Stimulated activated CD4-positive, alpha-beta T cell treated with anti-CD3 and anti-CD28 coated beads, Interleukin-15, amount 100 ng/mL, for 1 hour (primary cell): ENCODE measurements around the gene ZNF845.
"Not testable (repeated sequence)": the region's sequence is repeated elsewhere in the genome, so short reads cannot be mapped to it uniquely, and the experiment has no call there.

ENCODE experiments used
- DNase-seq, 2 donors: peaks; one replicate each; pipeline ENCODE4 v3.0.0-alpha.2; 2020; ENCODE audit warnings: low read depth in 1 of 2, low spot score in 1 of 2

ZNF845 gene

GRCh38 chr19:53374743-53375142 is 41.2 kb downstream of the ZNF845 start:
- DNase-seq = no peak

- no peak for DNase-seq
Observed at GRCh38 chr19:53381376-53381775, 47.8 kb downstream of the ZNF845 start.

GRCh38 chr19:53388168-53388567 is 54.6 kb downstream of the ZNF845 start:
- DNase-seq = no peak

GRCh38 chr19:53388904-53389303 is 55.4 kb downstream of the ZNF845 start:
- no peak for DNase-seq

GRCh38 chr19:53389571-53389970 is 56.0 kb downstream of the ZNF845 start:
- no peak for DNase-seq

- no peak for DNase-seq
Observed at GRCh38 chr19:53389978-53390377, 56.4 kb downstream of the ZNF845 start.

- DNase-seq = no peak
Observed at GRCh38 chr19:53394522-53394973, 61.0 kb downstream of the ZNF845 start.

GRCh38 chr19:53394974-53395839 is 61.7 kb downstream of the ZNF845 start, which contains the start of gene ZNF765:
Gene ZNF765 (plus strand): TSS chr19:53395149. CDS start chr19:53398016, 2,867 bp downstream.
- DNase-seq = peak; percentile 96

- not testable (repeated sequence) for DNase-seq
Observed at GRCh38 chr19:53395840-53396524, 62.4 kb downstream of the ZNF845 start.

GRCh38 chr19:53396525-53396868 is 62.9 kb downstream of the ZNF845 start:
- DNase-seq = no peak

GRCh38 chr19:53397918-53398317 is 64.4 kb downstream of the ZNF845 start:
- DNase-seq = not testable (repeated sequence)
